Adrenal gland (tissue), 12 donors: ENCODE data around the gene ADAM17. TPM values are rescaled to one million over a fixed set of nuclear protein-coding genes. Genes with fewer than 3 reads are reported as not detected.

ENCODE experiments used
- DNase-seq, 7 donors: peaks; one replicate each; pipeline ENCODE4 v3.0.0-alpha.2; 2019 to 2020
- H3K27ac ChIP-seq, 5 donors: fragments of 200-600 bp; sonication (generic) in 4 of 5; 1 replicate in 3 of 5; 2 replicates in 2 of 5; pipeline versions ENCODE4 v1.5.1 to v1.8.0; 2016 to 2020; ENCODE audit warnings: mild to moderate bottlenecking in 1 of 5
- H3K27me3 ChIP-seq: fragments of 200-600 bp; 2 replicates; pipeline ENCODE4 v1.8.0; 2021
- H3K36me3 ChIP-seq, 2 donors: fragments of 200-600 bp; replicated peaks in 1 of 2; 1 replicate in 1 of 2; 2 replicates in 1 of 2; pipeline versions ENCODE4 v1.5.1 to v1.8.0; 2018 to 2022
- H3K4me1 ChIP-seq, 2 donors: fragments of 200-600 bp; replicated peaks in 1 of 2; 1 replicate in 1 of 2; 2 replicates in 1 of 2; pipeline versions ENCODE4 v1.5.1 to v1.8.0; 2018 to 2021
- H3K4me3 ChIP-seq, 4 donors: fragments of 200-600 bp; sonication (generic) in 3 of 4; one replicate each; pipeline ENCODE4 v1.5.1; 2016 to 2018
- H3K9me3 ChIP-seq, 3 donors: fragments of 200-600 bp; sonication (generic) in 1 of 3; replicated peaks in 1 of 3; 1 replicate in 2 of 3; 2 replicates in 1 of 3; pipeline versions ENCODE4 v1.5.1 to v1.8.0; 2016 to 2021
- CTCF ChIP-seq, 6 experiments: fragments of 450-650 bp in 4 of 6; fragments of 200-600 bp in 2 of 6; sonication (generic) in 1 of 6; IDR thresholded peaks; 1 replicate in 5 of 6; 2 replicates in 1 of 6; pipeline versions ENCODE4 v1.5.1 to v1.8.0; 2016 to 2021; ENCODE audit warnings: antibody characterized with exemption in 6 of 6, mild to moderate bottlenecking in 2 of 6, moderate library complexity in 1 of 6
- POLR2A ChIP-seq, 2 donors: fragments of 450-650 bp; IDR thresholded peaks; one replicate each; pipeline ENCODE4 v1.6.1; 2017; ENCODE audit warnings: antibody characterized with exemption in 2 of 2, mild to moderate bottlenecking in 2 of 2, moderate library complexity in 1 of 2
- WGBS, 4 donors: extraction: QIAGEN DNeasy Blood & Tissue Kit in 2 of 4; methylation state at CpG; one replicate each; pipeline versions ENCODE4 v1.1.5 to v1.1.7; 2013 to 2017; 5-methylcytosine and 5-hydroxymethylcytosine counted together
- intact Hi-C, 2 donors: fragments of 100-400 bp; cut with DNase I; formaldehyde crosslinking; loops; one replicate each; pipeline versions ENCODE4 v1.14.1 to v1.15.0; 2022 to 2023
- polyA plus RNA-seq, 3 donors: library from polyadenylated mRNA; stranded (reverse); fragments of 200-250 nt in 2 of 3; fragments of 350-450 nt in 1 of 3; fragmentation: Illumina TruSeq in 1 of 3; extraction: RNeasy Lipid Tissue Mini Kit (QIAGEN cat#74804) in 1 of 3; gene quantifications; one replicate each; pipeline ENCODE4 v1.2.3, GENCODE V29; 2013 to 2014
- total RNA-seq, 9 donors: library from RNA; depleted of rRNA in 4 of 9; stranded (reverse); fragments of >200 nt in 4 of 9; fragments of 120-200 nt in 1 of 9; fragmentation: NEBNext Ultra II Directional in 1 of 9; extraction: Animal tissue kit (Norgen Biotek cat#: 25700) in 1 of 9; gene quantifications; one replicate each; pipeline versions ENCODE4 v1.1.0 to v1.2.4, GENCODE V29; 2013 to 2023
- donor health status: healthy with polysubstance abuse.
- donor health status: Bipolar disorder and iron deficiency.
- donor health status: DM: yes; HTN: yes; CAD: no.
- donor health status: DM: no; HTN: no; CAD: no.
- donor health status: DM: no; HTN: no; CAD: no.
- donor health status: DM: yes; HTN: yes; CAD: no.

Gene ADAM17
- total and polyA plus RNA-seq, 12 donors = 10.6 to 39.4 (median 19.7) TPM

- H3K4me3 ChIP-seq = peak overlapping the region in 1 of 4 donors; percentile 23
- intact Hi-C loops = no loop called here
These were observed 10.0 kb upstream of the ADAM17 start for GRCh38 chr2:9565436-9566153.

GRCh38 chr2:9560628-9561027, 5.0 kb upstream of the ADAM17 start:
- WGBS, 4 donors = 66 to 83% (median 79%) methylated on average over 2 of the region's 2 CpGs
- TF ChIP-seq POLR2A (IDR thresholded peaks at IDR 0.05) (no peak), CTCF (IDR thresholded peaks at IDR 0.05) (no peak)
- Histone ChIP-seq H3K9me3 (no peaks in the 10 kb centered on the region), H3K4me3 (no peak overlapping the region), H3K36me3 (no peaks in the 10 kb centered on the region), H3K27me3 (no peaks in the 10 kb centered on the region), H3K27ac (no peak overlapping the region), H3K4me1 (peaks cover 13 to 25% of the 10 kb centered on the region in 2 donors)
- DNase-seq = no peak
- intact Hi-C loops = no loop called here

More at GRCh38 chr2:9565436-9566153, 10.0 kb upstream of the ADAM17 start:
- WGBS, 4 donors = 50 to 58% (median 56%) methylated on average over 11 of the region's 11 CpGs
- Histone ChIP-seq H3K27me3 (no peaks in the 10 kb centered on the region), H3K9me3 (no peaks in the 10 kb centered on the region), H3K27ac (peak overlapping the region; percentile 66 to 94 (median 82)), H3K36me3 (no peaks in the 10 kb centered on the region), H3K4me1 (peaks cover 5 to 14% of the 10 kb centered on the region in 2 donors)
- peak in 1 of 2 donors; percentile 78 for TF ChIP-seq POLR2A (IDR thresholded peaks at IDR 0.05)
- no peak for TF ChIP-seq CTCF (IDR thresholded peaks at IDR 0.05)
- peak; percentile 86 to 94 (median 92) for DNase-seq

GRCh38 chr2:9558948-9559381, 3.3 kb upstream of the ADAM17 start:
- no peaks in the 10 kb centered on the region for H3K9me3 ChIP-seq
- peak in 1 of 7 donors; percentile 43 for DNase-seq
- 83 to 100% (median 88%) methylated on average over 1 of the region's 1 CpG for WGBS, 4 donors
- no peaks in the 10 kb centered on the region for H3K36me3 ChIP-seq
- H3K27me3 ChIP-seq = no peaks in the 10 kb centered on the region
- H3K27ac ChIP-seq = no peak overlapping the region
- TF ChIP-seq POLR2A (IDR thresholded peaks at IDR 0.05) (no peak), CTCF (IDR thresholded peaks at IDR 0.05) (no peak)
- intact Hi-C loops = no loop called here
- peaks cover 18 to 26% of the 10 kb centered on the region in 2 donors for H3K4me1 ChIP-seq
- H3K4me3 ChIP-seq = no peak overlapping the region

- TF ChIP-seq CTCF (IDR thresholded peaks at IDR 0.05) (no peak), POLR2A (IDR thresholded peaks at IDR 0.05) (no peak)
- Histone ChIP-seq H3K4me3 (peak overlapping the region; percentile 3 to 94 (median 58)), H3K27ac (peak overlapping the region; percentile 96 to 99 (median 97)), H3K9me3 (no peaks in the 10 kb centered on the region), H3K4me1 (peaks cover 32 to 52% of the 10 kb centered on the region in 2 donors), H3K36me3 (no peaks in the 10 kb centered on the region), H3K27me3 (no peaks in the 10 kb centered on the region)
- WGBS, 4 donors = 0 to 2% (median 1%) methylated on average over 11 to 32 of the region's 32 CpGs
- no peak for DNase-seq
- intact Hi-C loops = no loop called here
These were observed 602 bp upstream of the ADAM17 start for GRCh38 chr2:9556121-9556743.
